Measurements from ENCODE around the gene C2orf76.
"Not testable (repeated sequence)": the region's sequence is repeated elsewhere in the genome, so short reads cannot be mapped to it uniquely, and the experiment has no call there.

Gene C2orf76

GRCh38 chr2:119293900-119294299, 72.7 kb downstream of the C2orf76 start:
- no peak for DNase-seq (ENCODE audit: low read depth)

- DNase-seq (ENCODE audit: low read depth): no peak
These were observed 73.4 kb downstream of the C2orf76 start for GRCh38 chr2:119293254-119293653.

- no peak for DNase-seq (ENCODE audit: low read depth)
These were observed 74.4 kb downstream of the C2orf76 start for GRCh38 chr2:119292226-119292625.

- no peak for DNase-seq (ENCODE audit: low read depth)
These were observed 75.0 kb downstream of the C2orf76 start for GRCh38 chr2:119291588-119292167.

- DNase-seq (ENCODE audit: low read depth): peak; percentile 53
These were observed 75.6 kb downstream of the C2orf76 start for GRCh38 chr2:119290859-119291587.

- DNase-seq (ENCODE audit: low read depth): no peak
These were observed 77.0 kb downstream of the C2orf76 start for GRCh38 chr2:119289642-119290041.

GRCh38 chr2:119289093-119289492, 77.5 kb downstream of the C2orf76 start:
- DNase-seq (ENCODE audit: low read depth): no peak

GRCh38 chr2:119288576-119288975, 78.1 kb downstream of the C2orf76 start:
- no peak for DNase-seq (ENCODE audit: low read depth)

GRCh38 chr2:119286661-119287060, 80.0 kb downstream of the C2orf76 start:
- DNase-seq (ENCODE audit: low read depth): no peak

GRCh38 chr2:119283873-119284331, 82.7 kb downstream of the C2orf76 start:
- DNase-seq (ENCODE audit: low read depth): no peak

GRCh38 chr2:119282996-119283511, 83.6 kb downstream of the C2orf76 start:
- DNase-seq (ENCODE audit: low read depth): no peak

- no peak for DNase-seq (ENCODE audit: low read depth)
These were observed 84.3 kb downstream of the C2orf76 start for GRCh38 chr2:119282146-119282995.

- DNase-seq (ENCODE audit: low read depth): no peak
These were observed 86.0 kb downstream of the C2orf76 start for GRCh38 chr2:119280680-119281079.

- DNase-seq (ENCODE audit: low read depth): no peak
These were observed 87.0 kb downstream of the C2orf76 start for GRCh38 chr2:119279666-119280065.

- DNase-seq (ENCODE audit: low read depth): no peak
These were observed 87.7 kb downstream of the C2orf76 start for GRCh38 chr2:119278946-119279345.

- DNase-seq (ENCODE audit: low read depth): not testable (repeated sequence)
These were observed 88.2 kb downstream of the C2orf76 start for GRCh38 chr2:119278385-119278784.

GRCh38 chr2:119276864-119277263, 89.8 kb downstream of the C2orf76 start:
- no peak for DNase-seq (ENCODE audit: low read depth)

- DNase-seq (ENCODE audit: low read depth): no peak
These were observed 99.0 kb downstream of the C2orf76 start for GRCh38 chr2:119267604-119268003.

- no peak for DNase-seq (ENCODE audit: low read depth)
These were observed 100.5 kb downstream of the C2orf76 start for GRCh38 chr2:119266091-119266589.

GRCh38 chr2:119265693-119266066, 101.0 kb downstream of the C2orf76 start:
- no peak for DNase-seq (ENCODE audit: low read depth)

GRCh38 chr2:119264781-119265692, 101.6 kb downstream of the C2orf76 start:
- no peak for DNase-seq (ENCODE audit: low read depth)

Data from activated T-cell treated with anti-CD3 and anti-CD28 coated beads for 24 hours (primary cell).